Measurements from ENCODE around the gene CDHR2.
"Not testable (repeated sequence)": the region's sequence is repeated elsewhere in the genome, so short reads cannot be mapped to it uniquely, and the experiment has no call there.

Gene CDHR2

DNA sequence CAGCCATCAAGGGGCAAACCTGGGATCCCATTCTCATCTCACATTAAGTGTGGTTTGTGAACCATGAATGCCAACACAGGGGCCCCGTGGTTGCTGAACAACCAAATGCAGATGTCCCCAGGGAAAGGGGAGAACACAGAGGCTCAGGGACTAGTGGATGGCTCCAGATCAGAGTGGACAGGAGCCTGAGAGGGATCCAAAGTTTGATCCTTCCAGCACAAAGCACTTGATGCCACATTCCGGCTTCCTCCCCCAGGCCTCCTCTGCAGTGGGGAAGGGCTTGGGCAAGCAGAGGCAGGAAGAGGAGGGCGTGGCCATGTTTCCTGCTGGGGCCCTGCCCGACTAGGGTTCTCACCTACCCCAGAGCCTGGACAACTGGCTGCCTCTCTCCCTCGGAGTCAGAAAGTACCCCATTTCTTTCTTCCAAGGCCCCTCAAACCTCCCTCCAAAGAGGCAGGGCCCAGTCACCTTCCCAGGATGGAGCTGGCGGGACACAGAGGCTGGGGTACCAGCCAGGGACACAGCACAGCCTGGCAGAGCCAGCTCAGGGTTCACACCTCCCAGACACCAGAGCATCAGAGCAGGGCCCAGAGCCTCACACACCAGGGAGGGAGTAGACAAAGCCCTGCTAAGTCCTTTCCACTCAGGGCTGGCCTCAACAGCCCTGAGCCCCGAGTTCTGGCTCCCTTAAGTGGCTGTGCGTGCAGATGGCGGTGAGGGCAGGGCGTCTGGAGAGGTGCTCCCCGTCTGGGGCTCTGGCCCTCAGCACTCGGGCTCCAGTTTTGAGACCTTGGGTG lies 7.6 kb upstream of the CDHR2 start:
- DNase-seq (ENCODE audit: low read depth in 2 of 2): no peak

DNA sequence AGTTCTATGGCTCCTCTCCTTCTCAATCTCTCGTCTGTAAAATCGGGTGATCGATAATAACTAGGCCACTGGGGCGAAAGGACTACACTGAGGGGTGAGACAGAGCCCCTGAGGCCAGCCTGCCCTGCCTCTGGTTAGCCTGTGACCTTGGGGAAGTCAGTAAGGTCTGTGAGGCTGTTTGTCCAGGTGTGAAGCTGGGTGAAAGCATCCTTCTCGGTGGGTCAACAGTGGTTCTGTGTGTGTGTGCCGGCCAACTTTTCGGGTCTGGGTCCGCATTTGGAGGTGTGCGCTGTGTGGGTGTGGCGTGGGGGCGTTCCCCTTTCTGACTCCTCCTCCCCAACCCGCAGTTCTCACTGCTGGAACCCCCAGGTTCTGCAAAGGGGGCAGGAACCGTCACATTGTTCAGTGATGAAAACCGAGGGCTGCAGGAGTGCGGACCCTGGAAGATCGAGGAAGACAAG lies 7.0 kb upstream of the CDHR2 start:
- peak in 1 of 2 donors; percentile 53 for DNase-seq (ENCODE audit: low read depth in 2 of 2)

DNA sequence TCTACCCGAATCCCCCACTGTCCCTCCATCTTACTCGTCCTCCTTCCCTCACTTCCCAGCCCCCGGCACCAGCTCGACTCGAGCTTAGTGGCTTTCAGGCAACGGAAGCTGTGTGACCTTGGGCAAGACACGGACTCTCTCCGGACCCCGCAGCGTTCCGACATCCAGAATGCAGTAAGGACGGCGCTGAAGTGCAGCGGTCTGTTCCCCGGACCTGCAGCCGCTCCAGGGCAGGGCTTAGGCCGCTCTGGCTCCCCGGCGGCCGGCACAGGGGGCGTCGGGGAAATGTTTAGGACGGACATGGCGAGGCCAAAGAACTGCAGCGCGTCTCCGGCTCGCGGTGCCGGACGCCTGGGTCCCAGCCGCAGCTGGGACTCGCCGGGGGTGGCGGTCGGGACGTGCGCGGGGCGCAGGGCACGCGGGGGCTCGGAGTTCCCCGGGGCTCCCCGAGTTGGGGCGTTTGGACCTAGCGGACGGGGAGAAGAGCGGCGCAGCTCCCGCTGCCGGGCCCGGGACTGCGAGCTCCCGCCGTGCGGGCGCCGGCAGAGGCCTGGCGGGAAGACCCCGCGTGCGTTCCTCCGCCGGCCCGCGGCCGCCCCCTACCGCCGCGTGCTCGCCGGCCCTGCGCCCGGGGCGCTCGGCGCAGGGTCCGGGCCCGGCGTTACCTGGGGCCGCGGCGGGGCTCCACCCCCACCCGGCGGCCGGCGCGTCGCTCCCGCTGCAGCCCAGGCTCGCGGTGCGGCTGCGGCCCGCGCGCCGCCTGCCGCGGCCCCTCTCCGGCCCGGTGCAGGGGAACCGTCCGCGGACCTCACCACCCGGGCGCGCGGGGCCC lies 6.3 kb upstream of the CDHR2 start:
- DNase-seq (ENCODE audit: low read depth in 2 of 2): no peak

DNA sequence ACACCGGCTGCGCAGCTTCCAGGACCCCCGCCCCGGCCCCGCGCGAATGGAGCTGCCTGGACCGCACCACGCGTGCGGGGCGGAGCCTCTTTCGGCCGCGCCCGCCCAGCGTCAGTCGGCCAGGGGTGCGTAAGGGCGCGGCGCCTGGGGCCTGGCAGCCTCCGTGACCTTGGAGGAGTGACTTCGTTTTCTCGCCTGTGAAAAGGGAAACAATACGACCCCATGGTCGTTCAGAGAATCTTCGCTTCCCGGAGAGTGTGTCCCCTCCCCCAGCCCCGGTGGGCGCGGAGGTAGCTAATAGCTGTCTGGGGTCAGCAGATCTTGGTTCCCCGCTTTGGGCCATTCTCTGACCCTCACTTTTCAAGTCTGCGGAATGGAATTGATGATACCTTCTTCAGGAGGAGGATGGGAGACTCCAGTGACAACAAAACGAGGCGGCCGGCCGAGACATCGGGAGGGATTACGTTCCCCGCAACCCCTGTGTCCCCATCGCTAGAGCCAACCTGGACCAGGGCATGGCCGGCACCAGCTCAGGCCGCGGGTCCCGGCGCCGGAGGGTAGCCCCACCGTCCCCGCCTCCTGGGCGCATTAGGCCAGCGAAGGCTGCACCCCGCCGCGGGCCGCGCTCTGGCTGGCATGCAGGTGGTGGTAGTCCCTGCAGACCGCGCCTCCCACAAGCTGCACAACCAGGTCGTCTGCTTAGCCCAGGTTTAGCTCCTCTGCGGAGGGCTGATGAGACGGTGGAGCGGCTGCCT lies 5.5 kb upstream of the CDHR2 start:
- DNase-seq (ENCODE audit: low read depth in 2 of 2): peak in 1 of 2 donors; percentile 50

DNA sequence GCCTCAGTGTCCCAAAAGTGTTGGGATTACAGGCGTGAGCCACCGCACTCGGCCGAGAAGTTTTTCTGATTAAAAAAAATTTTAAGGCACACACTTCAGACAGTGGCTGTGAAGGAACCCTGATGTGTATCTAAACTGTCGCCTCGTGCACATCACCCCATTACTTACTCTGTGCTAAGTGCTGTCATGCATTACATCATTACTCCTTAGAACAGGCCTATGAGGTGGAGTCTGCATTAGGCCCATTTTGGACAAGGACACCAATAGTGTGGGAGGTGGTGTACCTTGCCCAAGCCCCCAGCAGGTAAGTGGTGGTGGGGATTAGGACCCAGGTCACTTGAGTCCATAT lies 3.8 kb upstream of the CDHR2 start:
- no peak for DNase-seq (ENCODE audit: low read depth in 2 of 2)

DNA sequence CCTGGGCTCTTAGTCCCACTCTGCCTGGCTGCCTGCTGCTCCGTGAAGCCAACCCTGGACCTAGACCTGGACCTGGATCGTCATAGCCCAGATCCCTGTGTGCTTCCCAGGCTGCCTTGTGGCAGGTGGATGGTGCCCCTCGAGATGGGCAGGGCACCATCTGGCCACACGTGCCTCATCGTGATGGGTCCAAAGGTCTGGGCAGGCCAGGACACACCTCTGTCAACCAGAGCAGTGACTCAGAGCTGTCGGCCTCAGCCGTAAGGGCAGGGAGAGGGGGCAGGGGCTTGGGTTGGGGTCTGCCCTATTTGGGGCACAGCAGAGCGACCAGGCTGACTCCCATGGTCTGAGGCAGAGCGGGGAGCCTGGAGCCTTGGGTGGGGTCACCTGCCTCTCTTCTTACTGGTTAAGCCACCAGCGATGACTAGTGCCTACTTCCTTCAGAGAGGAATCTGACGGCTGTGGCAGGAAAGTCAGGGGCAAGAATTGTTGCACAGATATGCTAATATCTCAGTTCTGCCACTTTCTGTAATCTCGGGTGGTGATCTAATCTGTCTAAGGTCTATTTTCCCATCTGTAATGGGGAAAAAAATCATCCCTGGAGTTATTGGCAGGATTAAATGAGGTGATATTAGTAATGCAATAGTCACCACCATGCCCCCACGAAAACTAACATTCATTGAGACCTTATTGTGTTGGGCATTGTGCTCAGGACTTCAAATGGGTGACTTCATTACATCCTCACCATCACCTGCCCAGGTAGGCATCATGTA lies 3.2 kb upstream of the CDHR2 start:
- no peak for DNase-seq (ENCODE audit: low read depth in 2 of 2)

DNA sequence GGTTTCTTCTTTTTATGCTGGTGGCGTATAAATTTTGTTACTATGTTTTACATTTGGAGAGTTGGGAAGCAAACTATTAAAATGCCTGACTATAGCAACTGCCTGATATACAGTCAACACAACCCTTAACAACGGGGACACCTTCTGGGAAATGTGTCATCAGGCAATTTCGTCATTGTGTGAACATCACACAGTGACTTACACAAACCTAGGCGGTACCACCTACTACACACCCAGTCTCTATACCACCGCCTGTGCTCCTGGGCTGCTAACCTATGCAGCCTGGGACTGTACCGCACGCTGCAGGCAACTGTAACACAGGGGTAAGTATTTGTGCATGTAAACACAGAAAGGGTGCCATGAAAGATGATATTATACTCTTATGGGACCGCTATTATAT lies 1.3 kb upstream of the CDHR2 start:
- no peak for DNase-seq (ENCODE audit: low read depth in 2 of 2)

DNA sequence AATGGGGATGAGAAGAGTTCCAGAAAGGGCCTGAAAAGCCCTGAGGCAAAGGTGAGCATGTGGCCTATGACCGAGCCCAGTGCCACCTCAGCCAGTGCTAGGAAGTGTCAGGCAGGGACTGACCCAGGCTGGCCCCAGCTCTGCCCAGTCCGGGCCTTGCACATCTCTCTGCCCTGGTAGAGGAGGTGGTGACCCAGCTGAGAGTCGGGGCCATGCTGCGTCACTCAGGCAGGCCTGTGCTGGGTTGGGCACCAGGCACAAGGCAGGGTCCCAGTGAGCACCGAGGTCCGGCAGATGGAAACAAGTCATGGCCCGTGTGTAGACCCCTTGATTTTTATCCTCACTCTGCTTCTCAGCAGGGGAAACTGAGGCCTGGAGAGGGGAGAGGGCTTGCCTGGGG lies 729 bp downstream of the CDHR2 start:
- DNase-seq (ENCODE audit: low read depth in 2 of 2): no peak

DNA sequence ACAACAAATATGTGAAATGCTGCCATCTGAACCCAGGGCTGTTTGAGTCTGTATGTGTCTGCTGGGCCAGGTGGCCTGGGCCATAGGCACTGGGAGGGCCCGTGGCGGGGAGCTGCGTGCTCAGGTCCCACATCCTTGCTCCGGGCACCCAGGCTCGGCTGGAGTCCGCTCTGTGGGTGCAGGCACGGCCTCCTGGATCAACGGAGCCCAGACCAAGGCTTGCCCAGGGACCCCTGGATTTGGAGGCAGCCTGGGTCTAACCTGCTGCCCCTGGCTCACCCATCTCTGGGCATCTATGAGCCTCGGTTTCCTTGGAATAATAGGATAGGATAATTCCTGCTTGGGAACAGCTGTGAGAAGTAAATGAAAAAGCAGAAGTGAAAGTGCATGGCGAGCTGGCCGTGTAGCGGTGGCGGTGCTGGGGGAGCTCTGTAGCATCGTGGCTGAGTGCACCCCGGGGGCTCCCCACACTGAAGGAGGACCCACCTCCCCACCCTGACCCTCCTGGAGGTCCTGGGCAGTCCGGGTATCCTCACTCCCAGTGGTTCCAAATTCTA lies 1.2 kb downstream of the CDHR2 start:
- no peak for DNase-seq (ENCODE audit: low read depth in 2 of 2)

DNA sequence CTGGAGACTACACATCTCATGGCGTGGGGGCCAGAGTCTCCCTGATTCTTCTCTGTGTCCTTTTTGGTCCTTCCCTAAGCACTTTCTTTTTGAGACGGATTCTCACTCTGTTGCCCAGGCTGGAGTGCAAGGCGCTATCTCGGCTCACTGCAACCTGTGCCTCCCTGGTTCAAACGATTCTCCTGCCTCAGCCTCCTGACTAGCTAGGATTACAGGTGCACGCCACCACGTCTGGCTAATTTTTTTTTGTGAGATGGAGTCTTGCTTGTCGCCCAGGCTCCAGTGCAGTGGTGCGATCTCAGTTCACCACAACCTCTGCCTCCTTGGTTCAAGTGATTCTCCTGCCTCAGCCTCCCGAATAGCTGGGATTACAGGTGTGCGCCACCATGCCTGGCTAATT lies 1.8 kb downstream of the CDHR2 start:
- DNase-seq (ENCODE audit: low read depth in 2 of 2): not testable (repeated sequence)

DNA sequence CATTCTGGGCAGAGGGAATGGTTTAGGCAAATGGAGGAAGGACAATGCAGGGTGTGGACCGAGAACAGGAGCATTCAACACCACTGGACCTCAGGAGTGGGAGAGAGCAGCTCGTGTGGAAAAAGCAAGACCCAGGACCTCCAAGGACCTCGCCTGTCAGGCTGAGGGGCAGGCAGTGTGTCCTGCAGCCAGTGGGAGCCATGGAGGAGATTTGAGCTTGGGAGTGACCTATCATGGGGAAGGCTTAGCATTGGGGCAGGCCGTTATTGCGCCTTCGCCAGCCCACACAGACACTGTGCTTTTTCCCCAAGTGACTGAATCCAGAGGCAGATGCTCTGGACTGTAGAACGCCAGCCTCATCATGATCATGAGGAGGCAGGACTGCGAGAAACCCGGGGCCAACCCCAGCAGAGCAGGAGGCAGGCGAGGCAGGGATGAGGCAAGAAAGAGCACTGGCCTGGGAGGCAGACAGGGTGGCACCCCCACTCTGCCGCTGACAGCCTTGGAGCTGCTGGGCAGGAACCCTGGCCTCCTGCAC lies 3.3 kb downstream of the CDHR2 start:
- no peak for DNase-seq (ENCODE audit: low read depth in 2 of 2)

DNA sequence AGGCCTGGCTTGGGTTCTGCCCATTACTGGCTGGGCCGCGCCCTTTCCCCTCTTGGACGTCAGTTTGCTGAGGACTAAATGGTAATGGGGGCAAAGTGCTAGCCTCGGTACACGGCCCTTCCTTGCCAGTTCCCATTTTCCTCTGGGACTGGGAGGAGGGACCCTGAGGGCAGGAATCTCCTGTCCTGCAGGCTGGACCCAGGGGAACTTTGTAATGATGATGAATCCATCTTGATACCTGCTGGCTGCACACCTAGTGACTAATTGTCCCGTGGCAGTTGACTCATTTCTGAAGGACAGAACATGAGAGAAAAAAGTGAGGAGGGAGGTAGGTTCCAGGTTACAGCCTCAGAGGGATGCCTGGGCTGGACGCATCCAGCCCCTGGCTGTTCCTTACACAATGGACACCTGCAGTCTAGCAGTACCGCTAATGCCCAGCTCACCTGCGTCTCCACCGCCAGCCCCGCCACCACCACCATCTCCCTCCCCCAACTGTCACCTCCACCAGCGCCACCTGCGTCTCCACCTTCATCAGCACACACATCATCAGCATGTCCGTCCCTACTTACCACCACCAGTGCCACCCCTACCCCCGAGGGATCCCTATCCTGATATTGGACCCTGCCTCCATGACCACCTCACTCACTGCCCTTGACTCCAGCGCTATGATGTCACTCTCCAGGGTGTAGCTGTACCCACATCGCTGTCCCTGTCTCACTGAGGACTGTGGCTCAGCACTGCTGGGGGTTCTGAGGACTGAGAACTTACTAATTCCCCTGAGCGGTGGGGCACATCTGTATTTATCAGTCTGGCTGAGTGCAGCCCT lies 4.3 kb downstream of the CDHR2 start:
- DNase-seq (ENCODE audit: low read depth in 2 of 2): no peak

DNA sequence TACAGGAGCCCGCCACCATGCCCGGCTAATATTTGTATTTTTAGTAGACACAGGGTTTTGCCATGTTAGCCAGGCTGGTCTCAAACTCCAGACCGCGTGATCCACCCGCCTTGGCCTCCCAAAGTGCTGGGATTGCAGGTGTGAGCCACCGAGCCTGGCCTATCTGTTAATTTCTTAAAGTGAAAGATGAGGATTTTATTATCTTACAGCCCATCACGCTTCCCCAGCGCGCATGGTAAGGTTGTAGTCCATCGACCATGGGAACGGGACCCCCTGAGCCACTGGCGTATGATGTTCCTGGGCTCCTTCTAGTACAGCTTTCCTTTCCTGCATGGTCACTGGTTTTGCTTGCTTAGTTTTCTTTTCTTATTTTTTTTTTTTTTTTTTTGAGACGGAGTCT lies 8.7 kb downstream of the CDHR2 start:
- no peak for DNase-seq (ENCODE audit: low read depth in 2 of 2)

DNA sequence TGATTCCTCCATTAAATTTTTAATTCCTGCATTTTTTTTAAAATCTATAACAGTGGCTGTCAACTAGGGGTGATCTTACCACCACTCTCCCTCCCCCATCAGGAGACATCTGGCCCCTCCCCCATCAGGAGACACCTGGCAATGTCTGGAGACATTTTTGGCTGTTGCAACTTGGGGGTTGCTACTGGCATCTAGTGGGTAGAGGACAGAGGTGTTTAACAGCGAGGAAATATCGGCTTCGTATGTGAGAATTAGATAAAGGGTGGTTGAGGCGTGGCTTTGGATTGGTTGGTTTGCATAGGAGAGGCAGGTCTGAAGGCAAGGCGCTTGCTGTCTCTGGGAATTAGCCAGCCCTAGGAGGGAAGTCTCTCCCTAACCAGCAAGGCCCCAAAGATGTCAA lies 10.5 kb downstream of the CDHR2 start:
- DNase-seq (ENCODE audit: low read depth in 2 of 2): no peak

DNA sequence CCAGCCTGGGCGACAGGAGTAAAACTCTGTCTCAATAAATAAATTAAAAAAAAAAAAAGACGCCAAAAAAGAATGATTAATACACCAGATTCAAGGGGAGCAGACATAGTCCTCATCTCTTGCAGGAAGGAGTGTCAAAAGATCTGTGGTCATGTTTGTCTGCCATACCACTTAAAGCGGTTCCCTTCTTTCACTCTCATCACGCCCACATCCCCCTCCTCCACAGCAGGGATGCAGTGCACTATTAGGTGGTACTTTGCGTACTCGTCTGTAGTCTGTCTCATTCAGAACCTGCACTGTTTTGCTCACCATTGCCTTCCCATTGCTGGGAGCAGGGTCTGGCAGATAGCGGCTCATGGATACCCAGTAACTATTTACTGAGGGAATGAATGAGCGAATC lies 11.2 kb downstream of the CDHR2 start:
- DNase-seq (ENCODE audit: low read depth in 2 of 2): no peak

DNA sequence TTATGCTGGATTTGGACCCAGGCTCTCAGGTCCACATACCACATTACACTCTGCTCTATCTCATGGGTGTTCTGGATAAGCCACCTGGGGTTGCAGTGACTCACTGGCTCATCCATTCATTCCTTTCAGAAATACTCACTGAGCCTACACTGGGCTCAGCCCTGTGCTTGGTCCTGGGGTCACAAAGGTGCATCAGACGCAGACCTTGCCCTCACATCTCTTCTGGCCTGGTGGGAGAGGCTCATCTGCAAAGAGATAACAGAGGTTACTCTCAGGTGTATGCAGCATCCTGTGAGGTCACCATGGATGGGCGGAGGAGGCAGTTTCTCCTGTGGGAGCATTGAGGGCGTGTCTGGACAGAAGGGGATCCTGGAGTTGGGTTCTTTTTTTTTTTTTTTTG lies 12.1 kb downstream of the CDHR2 start:
- DNase-seq (ENCODE audit: low read depth in 2 of 2): no peak

DNA sequence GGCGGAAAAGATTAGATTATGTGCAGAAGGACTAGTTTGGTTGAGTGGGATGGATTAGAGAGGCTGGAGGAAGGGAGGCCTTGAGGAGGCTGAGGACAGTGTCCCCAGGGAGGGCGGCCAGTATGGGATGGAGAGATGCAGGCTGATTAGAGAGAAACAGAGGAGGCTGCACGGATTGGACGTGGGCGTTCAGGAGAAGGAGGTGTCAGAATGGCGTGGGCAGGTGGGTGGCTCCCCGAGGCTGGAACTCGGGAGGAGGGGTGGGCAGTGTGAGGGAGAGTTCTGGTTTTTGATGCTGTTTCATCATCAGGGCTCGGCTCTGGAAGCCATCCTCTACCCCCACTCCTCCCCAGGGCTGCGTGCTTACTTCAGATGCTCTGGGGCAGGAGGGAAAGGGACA lies 13.0 kb downstream of the CDHR2 start:
- no peak for DNase-seq (ENCODE audit: low read depth in 2 of 2)

DNA sequence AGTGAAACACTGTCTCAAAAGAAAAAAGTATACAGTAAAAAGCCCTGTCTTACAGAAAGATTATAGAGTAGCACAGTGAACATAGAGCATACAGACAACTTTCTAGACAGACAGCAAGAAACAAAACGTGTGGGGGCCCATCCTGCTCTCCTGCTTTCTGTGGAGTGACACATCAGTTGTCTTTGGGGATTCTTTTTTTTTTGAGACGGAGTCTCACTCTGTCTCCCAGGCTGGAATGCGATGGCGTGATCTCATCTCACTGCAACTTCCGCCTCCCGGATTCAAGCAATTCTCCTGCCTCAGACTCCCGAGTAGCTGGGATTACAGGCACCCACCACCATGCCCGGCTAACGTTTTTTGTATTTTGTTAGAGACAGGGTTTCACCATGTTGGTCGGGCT lies 14.9 kb downstream of the CDHR2 start:
- no peak for DNase-seq (ENCODE audit: low read depth in 2 of 2)

DNA sequence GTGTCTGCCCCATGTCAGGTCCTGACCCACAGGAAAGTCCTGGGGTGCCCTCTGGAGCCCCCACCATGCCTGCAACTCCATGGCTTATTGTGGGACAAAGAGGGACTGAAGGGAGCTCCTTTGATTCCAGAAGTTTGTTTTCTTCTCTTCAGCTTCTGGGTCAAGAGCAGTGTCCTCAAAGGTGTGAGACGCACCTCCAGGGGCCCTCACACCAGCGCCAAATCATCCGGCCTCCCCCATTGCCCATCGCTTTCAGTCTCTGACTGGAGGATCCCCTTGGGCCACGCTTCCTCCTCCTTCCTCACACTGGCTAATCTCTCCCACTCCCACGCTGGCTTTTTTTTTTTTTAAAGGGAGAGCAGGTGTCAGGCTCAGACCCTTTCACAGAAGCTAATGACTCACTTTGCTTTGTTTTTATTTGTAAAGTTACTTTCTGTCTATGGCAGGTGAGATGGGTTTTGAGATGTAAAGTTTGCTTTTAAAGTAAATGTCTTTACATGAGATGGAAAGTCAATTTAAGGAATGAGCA lies 16.7 kb downstream of the CDHR2 start:
- no peak for DNase-seq (ENCODE audit: low read depth in 2 of 2)

DNA sequence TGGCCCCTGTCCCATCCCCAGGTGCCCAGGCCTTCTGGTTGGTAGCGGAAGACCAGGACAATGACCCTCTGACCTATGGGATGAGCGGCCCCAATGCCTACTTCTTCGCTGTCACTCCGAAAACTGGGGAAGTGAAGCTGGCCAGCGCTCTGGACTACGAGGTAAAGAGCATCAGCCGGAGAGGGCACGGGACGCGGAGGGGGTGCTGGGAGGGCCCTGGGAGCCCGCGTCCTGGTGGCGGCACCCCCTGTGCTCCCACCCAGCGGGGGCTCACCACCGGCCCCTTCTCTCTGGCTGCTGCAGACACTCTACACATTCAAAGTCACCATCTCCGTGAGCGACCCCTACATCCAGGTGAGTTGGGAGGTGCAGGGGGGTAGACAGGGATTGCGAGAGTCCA lies 19.5 kb downstream of the CDHR2 start:
- no peak for DNase-seq (ENCODE audit: low read depth in 2 of 2)
